ENCODE data around the gene PLPPR4. TPM values are rescaled to one million over a fixed set of nuclear protein-coding genes. Genes with fewer than 3 reads are reported as not detected.

The PLPPR4 gene
- total RNA-seq, 1 donor from 2014 or later = 0.12 TPM

GRCh38 chr1:99228153-99228552 is 36.1 kb upstream of the PLPPR4 start:
- TF ChIP-seq CTCF (conservative IDR thresholded peaks at IDR 0.05; ENCODE audit: low read depth, low read length) = no peak
- DNase-seq (ENCODE audit: low read depth) = no peak
- no peak overlapping the region for H3K4me3 ChIP-seq (ENCODE audit: low read depth, low read length)

GRCh38 chr1:99229122-99229521 is 35.2 kb upstream of the PLPPR4 start:
- no peak for TF ChIP-seq CTCF (conservative IDR thresholded peaks at IDR 0.05; ENCODE audit: low read depth, low read length)
- H3K4me3 ChIP-seq (ENCODE audit: low read depth, low read length) = no peak overlapping the region
- DNase-seq (ENCODE audit: low read depth) = no peak

DNA sequence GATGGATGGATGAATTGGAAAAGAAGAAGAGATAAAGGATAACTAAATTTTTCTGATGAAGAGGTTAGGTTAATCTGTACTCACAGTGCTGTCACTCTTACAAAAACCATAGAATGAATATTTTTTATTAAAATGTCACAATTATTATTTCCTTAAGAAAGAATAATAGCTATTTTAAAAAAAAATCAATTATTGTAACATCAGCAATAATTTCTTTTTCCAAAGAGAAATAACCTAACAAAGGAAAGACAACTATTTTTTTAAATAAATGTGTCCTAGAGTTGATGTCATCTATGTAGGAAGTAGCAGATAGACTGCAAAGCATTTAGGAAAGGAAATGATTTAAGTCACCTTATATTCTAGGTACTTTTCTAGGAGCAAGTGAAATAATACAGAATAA is 33.6 kb upstream of the PLPPR4 start:
- DNase-seq (ENCODE audit: low read depth) = no peak
- no peak overlapping the region for H3K4me3 ChIP-seq (ENCODE audit: low read depth, low read length)
- TF ChIP-seq CTCF (conservative IDR thresholded peaks at IDR 0.05; ENCODE audit: low read depth, low read length) = no peak

DNA sequence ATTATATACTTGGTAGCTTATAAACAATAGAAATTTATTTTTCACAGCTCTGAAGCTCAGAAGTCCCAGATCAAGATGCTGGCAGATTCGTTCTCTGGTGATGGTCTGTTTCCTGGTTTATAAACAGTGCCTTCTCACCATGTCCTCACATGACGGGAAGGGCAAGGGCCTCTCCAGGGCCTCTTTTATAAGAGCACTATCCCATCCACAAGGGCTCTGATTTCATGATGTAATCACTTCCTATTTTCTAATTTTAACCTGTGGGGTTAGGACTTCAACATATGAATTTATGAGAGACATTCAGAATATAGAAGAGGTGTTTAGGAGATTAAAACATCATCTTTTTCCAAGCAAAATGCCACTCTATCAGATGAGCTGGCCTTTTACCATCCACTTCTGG is 32.1 kb upstream of the PLPPR4 start:
- no peak for TF ChIP-seq CTCF (conservative IDR thresholded peaks at IDR 0.05; ENCODE audit: low read depth, low read length)
- DNase-seq (ENCODE audit: low read depth) = no peak
- no peak overlapping the region for H3K4me3 ChIP-seq (ENCODE audit: low read depth, low read length)

GRCh38 chr1:99233446-99233845 is 30.8 kb upstream of the PLPPR4 start:
- no peak for DNase-seq (ENCODE audit: low read depth)
- H3K4me3 ChIP-seq (ENCODE audit: low read depth, low read length) = no peak overlapping the region
- no peak for TF ChIP-seq CTCF (conservative IDR thresholded peaks at IDR 0.05; ENCODE audit: low read depth, low read length)

GRCh38 chr1:99236756-99237155 is 27.5 kb upstream of the PLPPR4 start:
- no peak for DNase-seq (ENCODE audit: low read depth)
- no peak for TF ChIP-seq CTCF (conservative IDR thresholded peaks at IDR 0.05; ENCODE audit: low read depth, low read length)
- H3K4me3 ChIP-seq (ENCODE audit: low read depth, low read length) = no peak overlapping the region

GRCh38 chr1:99239690-99240089 is 24.6 kb upstream of the PLPPR4 start:
- H3K4me3 ChIP-seq (ENCODE audit: low read depth, low read length) = no peak overlapping the region
- no peak for TF ChIP-seq CTCF (conservative IDR thresholded peaks at IDR 0.05; ENCODE audit: low read depth, low read length)
- no peak for DNase-seq (ENCODE audit: low read depth)

Data from epithelial cell of proximal tubule (primary cell).